SK-N-SH treated with all-trans-retinoic acid at 6 μM for 48 hours (cell line): Measurements from ENCODE around the gene ZCCHC24.

Source experiments
- ATAC-seq: fragments of 200-7000 bp; cut with Tn5 transposase; 3 replicates; pipeline ENCODE4 v1.9.1; 2020; ENCODE audit warnings: mild to moderate bottlenecking, moderate library complexity
- ARNTL ChIP-seq: fragments of 450-650 bp; formaldehyde crosslinking; IDR thresholded peaks from 2 replicates; pipeline ENCODE4 v1.5.0; 2020; ENCODE audit warnings: low read depth, mild to moderate bottlenecking, moderate library complexity, borderline replicate concordance
- BACH2 ChIP-seq: fragments of 250-450 bp; sonication (Bioruptor Pico); IDR thresholded peaks from 2 replicates; pipeline ENCODE4 v1.9.0; 2021; ENCODE audit warnings: mild to moderate bottlenecking, borderline replicate concordance
- CSDC2 ChIP-seq: fragments of 250-450 bp; sonication (Bioruptor Pico); IDR thresholded peaks from 2 replicates; pipeline ENCODE4 v1.5.0; 2020; ENCODE audit warnings: mild to moderate bottlenecking, moderate library complexity
- ESRRG ChIP-seq: fragments of 250-450 bp; sonication (Bioruptor Pico); IDR thresholded peaks from 2 replicates; pipeline ENCODE4 v1.6.1; 2021; ENCODE audit warnings: mild to moderate bottlenecking
- GLIS3 ChIP-seq: fragments of 250-450 bp; sonication (Bioruptor Pico); IDR thresholded peaks from 2 replicates; pipeline ENCODE4 v1.5.0; 2020; ENCODE audit warnings: mild to moderate bottlenecking, moderate library complexity
- ISL1 ChIP-seq: fragments of 250-450 bp; sonication (Bioruptor Pico); IDR thresholded peaks from 2 replicates; pipeline ENCODE4 v2.1.2; 2022; ENCODE audit warnings: mild to moderate bottlenecking, moderate library complexity
- OSR1 ChIP-seq: fragments of 250-450 bp; sonication (Bioruptor Pico); IDR thresholded peaks from 2 replicates; pipeline ENCODE4 v1.8.0; 2022; ENCODE audit warnings: moderate library complexity, mild to moderate bottlenecking, inconsistent platforms
- PPARA ChIP-seq: fragments of 250-450 bp; sonication (Bioruptor Pico); IDR thresholded peaks from 2 replicates; pipeline ENCODE4 v1.5.0; 2020; ENCODE audit warnings: mild to moderate bottlenecking, borderline replicate concordance
- RARB ChIP-seq: fragments of 250-450 bp; sonication (Bioruptor Pico); IDR thresholded peaks from 2 replicates; pipeline ENCODE4 v1.8.0; 2021; ENCODE audit warnings: mild to moderate bottlenecking, moderate library complexity
- SNAI2 ChIP-seq: fragments of 250-450 bp; sonication (Bioruptor Pico); IDR thresholded peaks from 2 replicates; pipeline ENCODE4 v1.5.0; 2020; ENCODE audit warnings: mild to moderate bottlenecking, moderate library complexity
- TCF4 ChIP-seq: fragments of 250-450 bp; sonication (Bioruptor Pico); IDR thresholded peaks from 2 replicates; pipeline ENCODE4 v1.8.0; 2021; ENCODE audit warnings: mild to moderate bottlenecking, moderate library complexity, borderline replicate concordance
- TOX ChIP-seq: fragments of 250-450 bp; sonication (Bioruptor Pico); IDR thresholded peaks from 2 replicates; pipeline ENCODE4 v1.8.0; 2021; ENCODE audit warnings: mild to moderate bottlenecking, moderate library complexity, borderline replicate concordance
- ZC3H10 ChIP-seq: fragments of 250-450 bp; sonication (Bioruptor Pico); IDR thresholded peaks from 2 replicates; pipeline ENCODE4 v1.5.1; 2021; ENCODE audit warnings: mild to moderate bottlenecking, moderate library complexity
- ZFP3 ChIP-seq: fragments of 250-450 bp; sonication (Bioruptor Pico); IDR thresholded peaks from 2 replicates; pipeline ENCODE4 v1.5.0; 2020; ENCODE audit warnings: mild to moderate bottlenecking, moderate library complexity
- ZFP30 ChIP-seq: fragments of 450-650 bp; formaldehyde crosslinking; IDR thresholded peaks from 2 replicates; pipeline ENCODE4 v1.5.0; 2022; ENCODE audit warnings: mild to moderate bottlenecking, moderate library complexity
- ZNF565 ChIP-seq: fragments of 450-650 bp; formaldehyde crosslinking; conservative IDR thresholded peaks from 2 replicates; pipeline ENCODE4 v1.5.0; 2020; ENCODE audit warnings: low read depth, mild to moderate bottlenecking, moderate library complexity
- ZNF70 ChIP-seq: fragments of 450-650 bp; formaldehyde crosslinking; IDR thresholded peaks from 2 replicates; pipeline ENCODE4 v1.5.0; 2020; ENCODE audit warnings: mild to moderate bottlenecking, moderate library complexity
- ZNF8 ChIP-seq: fragments of 450-650 bp; formaldehyde crosslinking; IDR thresholded peaks from 2 replicates; pipeline ENCODE4 v1.5.0; 2020; ENCODE audit warnings: mild to moderate bottlenecking, moderate library complexity
- TF ChIP-seq, protein P1 (sequence below): fragments of 250-450 bp; sonication (Bioruptor Pico); IDR thresholded peaks from 2 replicates; pipeline ENCODE4 v1.5.1; 2021; ENCODE audit warnings: mild to moderate bottlenecking, moderate library complexity
- TF ChIP-seq, protein P2 (sequence below): fragments of 250-450 bp; sonication (Bioruptor Pico); IDR thresholded peaks from 2 replicates; pipeline ENCODE4 v1.8.0; 2021; ENCODE audit warnings: low read depth, mild to moderate bottlenecking, moderate library complexity, borderline replicate concordance
- TF ChIP-seq, protein P3 (sequence below): fragments of 250-450 bp; sonication (Bioruptor Pico); IDR thresholded peaks from 2 replicates; pipeline ENCODE4 v1.5.1; 2020; ENCODE audit warnings: low read depth, mild to moderate bottlenecking, moderate library complexity
- TF ChIP-seq, protein P4 (sequence below): fragments of 250-450 bp; sonication (Bioruptor Pico); IDR thresholded peaks from 2 replicates; pipeline ENCODE4 v1.8.0; 2020; ENCODE audit warnings: mild to moderate bottlenecking, moderate library complexity, borderline replicate concordance

ZCCHC24 gene

DNA sequence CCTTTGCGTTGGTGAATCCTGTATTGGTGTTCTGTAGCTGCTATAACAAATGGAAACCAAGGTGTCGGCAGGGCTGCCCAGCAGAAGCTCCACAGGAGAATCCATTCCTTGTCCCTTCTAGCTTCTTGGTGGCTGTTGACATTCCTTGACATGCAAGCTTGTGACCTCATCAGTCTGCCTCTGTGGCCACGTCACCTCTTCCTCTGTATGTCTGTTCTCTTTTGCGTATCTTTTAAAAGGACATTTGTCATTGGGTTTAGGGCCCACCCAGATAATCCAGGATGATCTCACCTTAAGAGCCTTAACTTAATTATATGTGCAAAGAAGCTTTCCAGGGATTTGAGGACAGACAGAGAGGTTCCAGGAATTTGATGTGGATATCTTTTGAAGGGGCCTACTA lies 15.3 kb upstream of the ZCCHC24 start:
- ATAC-seq: no peak
- TF ChIP-seq ZFP30 (CRISPR knock-in tag) (no peak), TOX (CRISPR knock-in tag) (no peak), BACH2 (CRISPR knock-in tag) (no peak)

DNA sequence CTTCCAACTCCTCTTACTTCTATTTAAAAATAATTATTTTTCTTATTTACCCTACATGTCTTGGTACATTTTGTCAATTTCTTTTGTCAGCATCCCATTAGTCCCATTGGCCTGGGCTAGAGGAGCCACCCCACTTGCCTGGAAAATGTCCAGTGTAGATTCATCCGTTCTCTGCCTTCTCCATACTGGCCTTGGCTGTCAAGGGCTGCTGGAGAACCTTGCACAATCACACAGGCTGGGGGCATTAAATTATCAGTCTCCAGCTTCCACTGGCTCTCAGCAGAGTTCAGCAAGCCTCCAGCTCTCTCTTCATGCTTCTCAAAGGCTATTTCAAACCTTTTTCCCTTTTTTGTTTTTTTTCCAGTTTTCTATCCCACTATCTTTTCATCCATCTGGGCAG lies 13.8 kb upstream of the ZCCHC24 start:
- TF ChIP-seq ISL1 (CRISPR knock-in tag) (no peak), PPARA (CRISPR knock-in tag) (no peak), ZFP3 (CRISPR knock-in tag) (no peak), ZNF70 (no peak), OSR1 (CRISPR knock-in tag) (no peak), BACH2 (CRISPR knock-in tag) (no peak), ZFP30 (CRISPR knock-in tag) (no peak)
- TF ChIP-seq, protein P1, sequence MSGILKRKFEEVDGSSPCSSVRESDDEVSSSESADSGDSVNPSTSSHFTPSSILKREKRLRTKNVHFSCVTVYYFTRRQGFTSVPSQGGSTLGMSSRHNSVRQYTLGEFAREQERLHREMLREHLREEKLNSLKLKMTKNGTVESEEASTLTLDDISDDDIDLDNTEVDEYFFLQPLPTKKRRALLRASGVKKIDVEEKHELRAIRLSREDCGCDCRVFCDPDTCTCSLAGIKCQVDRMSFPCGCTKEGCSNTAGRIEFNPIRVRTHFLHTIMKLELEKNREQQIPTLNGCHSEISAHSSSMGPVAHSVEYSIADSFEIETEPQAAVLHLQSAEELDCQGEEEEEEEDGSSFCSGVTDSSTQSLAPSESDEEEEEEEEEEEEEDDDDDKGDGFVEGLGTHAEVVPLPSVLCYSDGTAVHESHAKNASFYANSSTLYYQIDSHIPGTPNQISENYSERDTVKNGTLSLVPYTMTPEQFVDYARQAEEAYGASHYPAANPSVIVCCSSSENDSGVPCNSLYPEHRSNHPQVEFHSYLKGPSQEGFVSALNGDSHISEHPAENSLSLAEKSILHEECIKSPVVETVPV (CRISPR knock-in tag): no peak
- TF ChIP-seq, protein P2, sequence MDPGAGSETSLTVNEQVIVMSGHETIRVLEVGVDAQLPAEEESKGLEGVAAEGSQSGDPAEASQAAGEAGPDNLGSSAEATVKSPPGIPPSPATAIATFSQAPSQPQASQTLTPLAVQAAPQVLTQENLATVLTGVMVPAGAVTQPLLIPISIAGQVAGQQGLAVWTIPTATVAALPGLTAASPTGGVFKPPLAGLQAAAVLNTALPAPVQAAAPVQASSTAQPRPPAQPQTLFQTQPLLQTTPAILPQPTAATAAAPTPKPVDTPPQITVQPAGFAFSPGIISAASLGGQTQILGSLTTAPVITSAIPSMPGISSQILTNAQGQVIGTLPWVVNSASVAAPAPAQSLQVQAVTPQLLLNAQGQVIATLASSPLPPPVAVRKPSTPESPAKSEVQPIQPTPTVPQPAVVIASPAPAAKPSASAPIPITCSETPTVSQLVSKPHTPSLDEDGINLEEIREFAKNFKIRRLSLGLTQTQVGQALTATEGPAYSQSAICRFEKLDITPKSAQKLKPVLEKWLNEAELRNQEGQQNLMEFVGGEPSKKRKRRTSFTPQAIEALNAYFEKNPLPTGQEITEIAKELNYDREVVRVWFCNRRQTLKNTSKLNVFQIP (CRISPR knock-in tag): no peak
- no peak for ATAC-seq

DNA sequence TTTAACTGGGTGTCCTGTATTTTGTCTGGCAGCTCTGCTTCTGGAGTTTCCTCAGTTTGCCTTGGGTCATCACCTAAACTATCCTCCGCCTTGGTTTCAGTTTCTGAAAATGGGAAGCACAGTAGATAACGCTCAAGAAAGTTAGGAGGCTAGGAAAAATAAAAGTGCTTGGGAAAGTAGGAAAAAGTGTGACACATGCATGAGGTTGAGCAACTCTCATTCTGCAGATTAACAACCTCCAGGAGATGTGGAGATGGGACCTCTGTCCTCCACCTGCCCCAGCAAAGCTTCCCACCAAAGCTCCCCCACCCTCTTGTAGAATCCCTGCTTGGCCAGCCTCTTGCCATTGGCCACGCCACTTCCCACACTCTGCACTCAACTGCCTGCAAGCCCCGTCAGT lies 13.1 kb upstream of the ZCCHC24 start:
- ATAC-seq: no peak
- TF ChIP-seq GLIS3 (CRISPR knock-in tag) (no peak), OSR1 (CRISPR knock-in tag) (no peak), ZNF8 (no peak), ZFP30 (CRISPR knock-in tag) (no peak), PPARA (CRISPR knock-in tag) (no peak), ZC3H10 (CRISPR knock-in tag) (no peak), CSDC2 (CRISPR knock-in tag) (no peak)
- TF ChIP-seq, protein P2 (CRISPR knock-in tag): no peak

DNA sequence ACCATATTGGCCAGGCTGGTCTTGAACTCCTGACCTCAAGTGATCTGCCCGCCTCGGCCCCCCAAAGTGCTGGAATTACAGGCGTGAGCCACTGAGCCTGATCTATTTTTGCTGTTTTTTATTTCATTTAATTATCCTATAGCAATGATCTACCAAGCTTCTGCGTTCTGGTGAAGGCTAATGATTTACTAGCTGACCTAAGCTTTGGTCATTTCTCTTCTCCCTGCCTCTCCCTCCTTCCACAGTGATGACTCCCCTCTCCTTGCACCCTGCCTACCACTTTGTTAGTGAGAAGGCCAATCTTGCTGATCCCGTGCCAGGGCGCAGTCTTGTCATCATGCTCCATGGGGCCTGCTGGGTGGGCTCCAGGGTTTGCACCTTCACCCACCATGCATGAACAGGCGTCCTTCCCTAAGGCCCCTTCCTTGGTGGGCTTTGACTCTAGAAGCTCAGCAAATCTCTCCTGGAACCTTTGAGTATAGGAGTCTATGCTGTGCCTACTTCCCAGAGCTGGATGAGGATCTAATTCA lies 11.9 kb upstream of the ZCCHC24 start:
- TF ChIP-seq PPARA (CRISPR knock-in tag) (no peak), ARNTL (CRISPR knock-in tag) (no peak), CSDC2 (CRISPR knock-in tag) (no peak), ZNF8 (no peak), ZC3H10 (CRISPR knock-in tag) (no peak), TCF4 (CRISPR knock-in tag) (no peak), ZFP30 (CRISPR knock-in tag) (no peak), OSR1 (CRISPR knock-in tag) (no peak), SNAI2 (CRISPR knock-in tag) (no peak), TOX (CRISPR knock-in tag) (no peak), ZNF565 (CRISPR knock-in tag) (no peak), ESRRG (CRISPR knock-in tag) (no peak), ZNF70 (no peak), ZFP3 (CRISPR knock-in tag) (no peak), RARB (CRISPR knock-in tag) (no peak), GLIS3 (CRISPR knock-in tag) (no peak)
- TF ChIP-seq, protein P3, sequence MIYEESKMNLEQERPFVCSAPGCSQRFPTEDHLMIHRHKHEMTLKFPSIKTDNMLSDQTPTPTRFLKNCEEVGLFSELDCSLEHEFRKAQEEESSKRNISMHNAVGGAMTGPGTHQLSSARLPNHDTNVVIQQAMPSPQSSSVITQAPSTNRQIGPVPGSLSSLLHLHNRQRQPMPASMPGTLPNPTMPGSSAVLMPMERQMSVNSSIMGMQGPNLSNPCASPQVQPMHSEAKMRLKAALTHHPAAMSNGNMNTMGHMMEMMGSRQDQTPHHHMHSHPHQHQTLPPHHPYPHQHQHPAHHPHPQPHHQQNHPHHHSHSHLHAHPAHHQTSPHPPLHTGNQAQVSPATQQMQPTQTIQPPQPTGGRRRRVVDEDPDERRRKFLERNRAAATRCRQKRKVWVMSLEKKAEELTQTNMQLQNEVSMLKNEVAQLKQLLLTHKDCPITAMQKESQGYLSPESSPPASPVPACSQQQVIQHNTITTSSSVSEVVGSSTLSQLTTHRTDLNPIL (CRISPR knock-in tag): no peak
- TF ChIP-seq, protein P4, sequence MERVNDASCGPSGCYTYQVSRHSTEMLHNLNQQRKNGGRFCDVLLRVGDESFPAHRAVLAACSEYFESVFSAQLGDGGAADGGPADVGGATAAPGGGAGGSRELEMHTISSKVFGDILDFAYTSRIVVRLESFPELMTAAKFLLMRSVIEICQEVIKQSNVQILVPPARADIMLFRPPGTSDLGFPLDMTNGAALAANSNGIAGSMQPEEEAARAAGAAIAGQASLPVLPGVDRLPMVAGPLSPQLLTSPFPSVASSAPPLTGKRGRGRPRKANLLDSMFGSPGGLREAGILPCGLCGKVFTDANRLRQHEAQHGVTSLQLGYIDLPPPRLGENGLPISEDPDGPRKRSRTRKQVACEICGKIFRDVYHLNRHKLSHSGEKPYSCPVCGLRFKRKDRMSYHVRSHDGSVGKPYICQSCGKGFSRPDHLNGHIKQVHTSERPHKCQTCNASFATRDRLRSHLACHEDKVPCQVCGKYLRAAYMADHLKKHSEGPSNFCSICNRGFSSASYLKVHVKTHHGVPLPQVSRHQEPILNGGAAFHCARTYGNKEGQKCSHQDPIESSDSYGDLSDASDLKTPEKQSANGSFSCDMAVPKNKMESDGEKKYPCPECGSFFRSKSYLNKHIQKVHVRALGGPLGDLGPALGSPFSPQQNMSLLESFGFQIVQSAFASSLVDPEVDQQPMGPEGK (CRISPR knock-in tag): no peak
- TF ChIP-seq, protein P1 (CRISPR knock-in tag): no peak
- no peak for ATAC-seq
